Measurements from ENCODE around the gene TRMO. TPM values are rescaled to one million over a fixed set of nuclear protein-coding genes. Genes with fewer than 3 reads are reported as not detected.

Gene TRMO
- total RNA-seq, 2 donors from 2014 or later, result 44.8 to 45.2 TPM

- no peak overlapping the region for H3K4me3 ChIP-seq
- H3K4me1 ChIP-seq (replicated peaks), result no peaks in the 10 kb centered on the region
- no peaks in the 10 kb centered on the region for H3K36me3 ChIP-seq
- 93% methylated on average over 5 of the region's 5 CpGs for WGBS
- H3K27ac ChIP-seq, result no peak overlapping the region
- intact Hi-C loops (cut with DNase I), result no loop called here
- no peak for DNase-seq (ENCODE audit: low spot score)
- no peaks in the 10 kb centered on the region for H3K27me3 ChIP-seq (replicated peaks; ENCODE audit: insufficient read depth)
- H3K9me3 ChIP-seq, result no peaks in the 10 kb centered on the region
- TF ChIP-seq CTCF (IDR thresholded peaks at IDR 0.05) (no peak), POLR2A (IDR thresholded peaks at IDR 0.05) (no peak), POLR2AphosphoS5 (IDR thresholded peaks at IDR 0.05) (no peak)
Measured at GRCh38 chr9:97875111-97875510, 47.2 kb downstream of the TRMO start.

DNA sequence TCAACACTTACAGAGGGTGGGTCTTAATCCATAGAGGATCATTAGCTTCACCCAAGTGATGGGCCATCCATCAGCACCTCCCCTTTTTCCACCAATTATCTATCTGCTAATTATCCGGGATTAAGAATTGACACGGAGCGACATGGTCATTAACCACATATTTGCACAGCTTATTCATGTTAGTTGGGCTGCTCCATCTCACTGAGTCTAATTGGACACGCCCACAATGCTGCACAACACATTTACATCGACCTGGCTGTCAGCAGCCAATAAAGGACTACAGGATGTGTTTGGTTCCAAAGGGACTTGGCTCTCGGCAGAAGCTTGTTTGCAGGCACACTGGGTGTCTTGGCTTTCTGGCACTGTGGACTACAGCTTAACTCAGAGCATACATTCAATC is 47.7 kb downstream of the TRMO start:
- Histone ChIP-seq H3K4me3 (no peak overlapping the region), H3K27ac (no peak overlapping the region), H3K36me3 (no peaks in the 10 kb centered on the region), H3K4me1 (replicated peaks) (no peaks in the 10 kb centered on the region), H3K9me3 (no peaks in the 10 kb centered on the region), H3K27me3 (replicated peaks; ENCODE audit: insufficient read depth) (no peaks in the 10 kb centered on the region)
- no peak for DNase-seq (ENCODE audit: low spot score)
- WGBS, result 79% methylated on average over 6 of the region's 6 CpGs
- TF ChIP-seq POLR2AphosphoS5 (IDR thresholded peaks at IDR 0.05), result no peak
- no peak for TF ChIP-seq POLR2A (IDR thresholded peaks at IDR 0.05)
- TF ChIP-seq CTCF (IDR thresholded peaks at IDR 0.05), result no peak
- intact Hi-C loops (cut with DNase I), result no loop called here

- WGBS, result 56% methylated on average over 6 of the region's 6 CpGs
- Histone ChIP-seq H3K4me1 (replicated peaks) (no peaks in the 10 kb centered on the region), H3K27ac (no peak overlapping the region), H3K27me3 (replicated peaks; ENCODE audit: insufficient read depth) (no peaks in the 10 kb centered on the region), H3K9me3 (no peaks in the 10 kb centered on the region), H3K4me3 (no peak overlapping the region), H3K36me3 (no peaks in the 10 kb centered on the region)
- DNase-seq (ENCODE audit: low spot score), result no peak
- intact Hi-C loops (cut with DNase I), result no loop called here
- TF ChIP-seq CTCF (IDR thresholded peaks at IDR 0.05) (no peak), POLR2A (IDR thresholded peaks at IDR 0.05) (no peak), POLR2AphosphoS5 (IDR thresholded peaks at IDR 0.05) (no peak)
Measured at GRCh38 chr9:97873882-97874281, 48.4 kb downstream of the TRMO start.

- Histone ChIP-seq H3K9me3 (no peaks in the 10 kb centered on the region), H3K36me3 (no peaks in the 10 kb centered on the region), H3K27me3 (replicated peaks; ENCODE audit: insufficient read depth) (no peaks in the 10 kb centered on the region), H3K4me1 (replicated peaks) (no peaks in the 10 kb centered on the region), H3K4me3 (no peak overlapping the region), H3K27ac (no peak overlapping the region)
- no peak for DNase-seq (ENCODE audit: low spot score)
- WGBS, result 95% methylated on average over 3 of the region's 3 CpGs
- TF ChIP-seq POLR2AphosphoS5 (IDR thresholded peaks at IDR 0.05) (no peak), POLR2A (IDR thresholded peaks at IDR 0.05) (no peak), CTCF (IDR thresholded peaks at IDR 0.05) (no peak)
- intact Hi-C loops (cut with DNase I), result no loop called here
Measured at GRCh38 chr9:97873425-97873824, 48.9 kb downstream of the TRMO start.

- 68% methylated on average over 3 of the region's 3 CpGs for WGBS
- no peak for DNase-seq (ENCODE audit: low spot score)
- Histone ChIP-seq H3K27ac (no peak overlapping the region), H3K4me3 (no peak overlapping the region), H3K27me3 (replicated peaks; ENCODE audit: insufficient read depth) (no peaks in the 10 kb centered on the region), H3K4me1 (replicated peaks) (no peaks in the 10 kb centered on the region), H3K36me3 (no peaks in the 10 kb centered on the region), H3K9me3 (no peaks in the 10 kb centered on the region)
- intact Hi-C loops (cut with DNase I), result no loop called here
- no peak for TF ChIP-seq POLR2AphosphoS5 (IDR thresholded peaks at IDR 0.05)
Measured at GRCh38 chr9:97868859-97869258, 53.4 kb downstream of the TRMO start.
